AG09309 (cell line): ENCODE measurements around the gene UNC79.
"Not testable (repeated sequence)": the region's sequence is repeated elsewhere in the genome, so short reads cannot be mapped to it uniquely, and the experiment has no call there.

ENCODE experiments used
- DNase-seq: peaks from one replicate; pipeline ENCODE4 v3.0.0-alpha.2; 2010; ENCODE audit warnings: low read depth
- H3K4me3 ChIP-seq: 2 replicates; pipeline ENCODE4 v1.5.1; 2011; ENCODE audit warnings: mild to moderate bottlenecking, low read depth, low read length, moderate library complexity; ENCODE audit not compliant: control insufficient read depth
- CTCF ChIP-seq: IDR thresholded peaks from 2 replicates; pipeline ENCODE4 v1.5.1; 2011; ENCODE audit warnings: mild to moderate bottlenecking, low read depth, low read length, inconsistent platforms; ENCODE audit not compliant: insufficient read depth, control insufficient read depth; ENCODE audit errors: missing control alignments

UNC79 gene

GRCh38 chr14:93430315-93431035, at the start of gene UNC79:
Gene UNC79, plus strand, starts transcription at chr14:93430939. Its CDS starts 91 bp downstream, at chr14:93431030.
- no peak for DNase-seq
- H3K4me3 ChIP-seq, result no peak within 1 kb of the TSS; the same call in 1 of the 2 replicates
- no peak for TF ChIP-seq CTCF

- DNase-seq, result no peak
- TF ChIP-seq CTCF, result no peak
- H3K4me3 ChIP-seq, result no peak overlapping the region
Observed at GRCh38 chr14:93381644-93382043, 49.1 kb upstream of the UNC79 start.

GRCh38 chr14:93384256-93384655, 46.5 kb upstream of the UNC79 start:
- not testable (repeated sequence) for H3K4me3 ChIP-seq, DNase-seq

- DNase-seq, result no peak
- TF ChIP-seq CTCF, result no peak
- H3K4me3 ChIP-seq, result no peak overlapping the region
Observed at GRCh38 chr14:93395231-93395630, 35.5 kb upstream of the UNC79 start.

GRCh38 chr14:93396456-93396855, 34.3 kb upstream of the UNC79 start:
- TF ChIP-seq CTCF, result no peak
- DNase-seq, result no peak
- no peak overlapping the region for H3K4me3 ChIP-seq

- DNase-seq, result no peak
- no peak overlapping the region for H3K4me3 ChIP-seq
- TF ChIP-seq CTCF, result no peak
Observed at GRCh38 chr14:93398491-93398890, 32.2 kb upstream of the UNC79 start.

GRCh38 chr14:93402951-93403350, 27.8 kb upstream of the UNC79 start:
- DNase-seq, result no peak
- no peak overlapping the region for H3K4me3 ChIP-seq
- TF ChIP-seq CTCF, result no peak
